HepG2 (cell line): ENCODE measurements around the gene KRTAP5-9. TPM values are rescaled to one million over a fixed set of nuclear protein-coding genes. Genes with fewer than 3 reads are reported as not detected.

Source experiments
- ATAC-seq: fragments of 200-7000 bp; cut with Tn5 transposase; 3 replicates; pipeline ENCODE4 v1.9.1; 2020; ENCODE audit warnings: mild to moderate bottlenecking, moderate library complexity
- BruUV-seq: library from RNA; stranded (reverse); fragments of 400-500 nt; replicated peaks from 2 replicates; lab custom pipeline; 2021; lab: Mats Ljungman, UMichigan
- CTCF ChIA-PET: fragments of 300-600 bp; formaldehyde crosslinking; extraction: SDS; loops from one replicate; lab custom pipeline; 2021; ENCODE audit warnings: low total read pairs, inconsistent platforms, low intra/inter-chr PET ratio; lab: Yijun Ruan, JAX
- POLR2A ChIA-PET: fragments of 350-600 bp; sonication (Branson Sonifier 250); formaldehyde crosslinking; loops from one replicate; lab custom pipeline; 2020; ENCODE audit warnings: antibody characterized with exemption, inconsistent platforms; lab: Yijun Ruan, JAX
- DNase-seq: peaks from one replicate; pipeline ENCODE4 v3.0.0-alpha.2; 2015; ENCODE audit warnings: low spot score
- FAIRE-seq: peaks from 3 replicates; lab custom pipeline; 2011; peaks lifted over from hg19 to GRCh38; lab: Jason Lieb, UNC
- H2AFZ ChIP-seq: one replicate; pipeline ENCODE4 v1.6.1; 2011; ENCODE audit warnings: low read length, inconsistent platforms
- H3K27ac ChIP-seq: fragments of 300-600 bp; 3 replicates; pipeline ENCODE4 v1.8.0; 2011; ENCODE audit warnings: mixed run types, mild to moderate bottlenecking, mixed read lengths, low read length, inconsistent platforms; ENCODE audit not compliant: insufficient read depth; ENCODE audit errors: extremely low read length
- H3K27me3 ChIP-seq, 2 experiments: fragments of 200-600 bp in 1 of 2; 2 replicates in 1 of 2; 3 replicates in 1 of 2; pipeline versions ENCODE4 v1.6.0 to v1.8.0; 2011; ENCODE audit warnings: low read length in 2 of 2, mild to moderate bottlenecking in 2 of 2, moderate library complexity in 2 of 2, inconsistent platforms in 1 of 2; ENCODE audit not compliant: insufficient read depth in 2 of 2, control insufficient read depth in 1 of 2
- H3K36me3 ChIP-seq, 2 experiments: fragments of 200-600 bp in 1 of 2; replicated peaks in 1 of 2; 2 replicates in 1 of 2; 3 replicates in 1 of 2; pipeline versions ENCODE4 v1.5.1 to v1.8.0; 2011; ENCODE audit warnings: low read length in 2 of 2, inconsistent platforms in 1 of 2; ENCODE audit not compliant: insufficient read depth in 2 of 2, control insufficient read depth in 1 of 2
- H3K4me1 ChIP-seq: 2 replicates; pipeline ENCODE4 v1.5.1; 2012; ENCODE audit warnings: low read length, inconsistent platforms; ENCODE audit not compliant: insufficient read depth
- H3K4me2 ChIP-seq: 2 replicates; pipeline ENCODE4 v1.6.0; 2011; ENCODE audit warnings: low read depth, low read length, inconsistent platforms
- H3K4me3 ChIP-seq, 3 experiments: fragments of 200-600 bp in 1 of 3; sonication (generic), shearing (Covaris generic) in 1 of 3; replicated peaks in 1 of 3; 2 replicates each; pipeline ENCODE4 v1.5.1; 2011 to 2016; ENCODE audit warnings: low read length in 3 of 3, inconsistent platforms in 2 of 3, low read depth in 2 of 3, mild to moderate bottlenecking in 2 of 3, control low read depth in 1 of 3, mixed read lengths in 1 of 3; ENCODE audit not compliant: insufficient read depth in 1 of 3
- H3K79me2 ChIP-seq: one replicate; pipeline ENCODE4 v1.6.1; 2011; ENCODE audit warnings: low read length, inconsistent platforms; ENCODE audit not compliant: insufficient read depth
- H3K9ac ChIP-seq: 2 replicates; pipeline ENCODE4 v1.6.0; 2011; ENCODE audit warnings: mild to moderate bottlenecking, low read depth, low read length, inconsistent platforms; ENCODE audit not compliant: insufficient read depth
- H3K9me3 ChIP-seq: 2 replicates; pipeline ENCODE4 v1.5.1; 2012; ENCODE audit warnings: mild to moderate bottlenecking, low read length
- H4K20me1 ChIP-seq: 2 replicates; pipeline ENCODE4 v1.6.0; 2011; ENCODE audit warnings: inconsistent platforms, mild to moderate bottlenecking, low read length, moderate library complexity; ENCODE audit not compliant: insufficient read depth
- MTA1 ChIP-seq: sonication (generic); formaldehyde crosslinking; IDR thresholded peaks from 2 replicates; pipeline ENCODE4 v1.4.0; 2020; ENCODE audit warnings: missing genetic modification reagents, mild to moderate bottlenecking, borderline replicate concordance
- NCOA1 ChIP-seq: sonication (generic); formaldehyde crosslinking; IDR thresholded peaks from 2 replicates; pipeline ENCODE4 v1.9.0; 2021; ENCODE audit warnings: missing genetic modification reagents
- RAD21 ChIP-seq: fragments of 450-650 bp; formaldehyde crosslinking; IDR thresholded peaks from 2 replicates; pipeline ENCODE4 v1.5.0; 2020; ENCODE audit warnings: mild to moderate bottlenecking
- RCOR2 ChIP-seq: IDR thresholded peaks from 2 replicates; pipeline ENCODE4 v1.6.1; 2016; ENCODE audit warnings: missing biosample characterization, missing genetic modification reagents
- SIN3B ChIP-seq: fragments of 150-350 bp; IDR thresholded peaks from 2 replicates; pipeline ENCODE4 v1.6.1; 2014; ENCODE audit warnings: low read length
- SRF ChIP-seq: IDR thresholded peaks from 2 replicates; pipeline ENCODE4 v1.6.1; 2011; ENCODE audit warnings: mild to moderate bottlenecking, low read depth, low read length, moderate library complexity
- TAF1 ChIP-seq: sonication (generic); formaldehyde crosslinking; IDR thresholded peaks from 2 replicates; pipeline ENCODE4 v1.4.0; 2020; ENCODE audit warnings: missing genetic modification reagents
- TMF1 ChIP-seq: sonication (generic); formaldehyde crosslinking; IDR thresholded peaks from 2 replicates; pipeline ENCODE4 v1.8.1; 2022; ENCODE audit warnings: low read depth, missing genetic modification reagents
- ZBTB21 ChIP-seq: sonication (generic); formaldehyde crosslinking; IDR thresholded peaks from 2 replicates; pipeline ENCODE4 v1.4.0; 2020; ENCODE audit warnings: missing genetic modification reagents
- ZFP90 ChIP-seq: sonication (generic); formaldehyde crosslinking; IDR thresholded peaks from 2 replicates; pipeline ENCODE4 v1.8.0; 2022; ENCODE audit warnings: missing genetic modification reagents, mild to moderate bottlenecking, inconsistent platforms, borderline replicate concordance
- ZNF101 ChIP-seq: sonication (generic); formaldehyde crosslinking; IDR thresholded peaks from 2 replicates; pipeline ENCODE4 v1.4.0; 2020; ENCODE audit warnings: mild to moderate bottlenecking, low read depth, missing genetic modification reagents, borderline replicate concordance
- ZNF20 ChIP-seq: sonication (generic); formaldehyde crosslinking; IDR thresholded peaks from 2 replicates; pipeline ENCODE4 v1.4.0; 2020; ENCODE audit warnings: mild to moderate bottlenecking, moderate library complexity, missing genetic modification reagents
- ZNF24 ChIP-seq: fragments of 450-650 bp; IDR thresholded peaks from 2 replicates; pipeline ENCODE4 v1.6.1; 2017; ENCODE audit warnings: antibody characterized with exemption, mild to moderate bottlenecking
- ZNF598 ChIP-seq: sonication (generic); formaldehyde crosslinking; IDR thresholded peaks from 2 replicates; pipeline ENCODE4 v1.5.1; 2020; ENCODE audit warnings: mild to moderate bottlenecking, missing genetic modification reagents, borderline replicate concordance
- ZNF850 ChIP-seq: sonication (generic); formaldehyde crosslinking; conservative IDR thresholded peaks from 2 replicates; pipeline ENCODE4 v1.9.0; 2021; ENCODE audit warnings: mild to moderate bottlenecking, missing genetic modification reagents
- ZSCAN29 ChIP-seq: sonication (generic); formaldehyde crosslinking; conservative IDR thresholded peaks from 2 replicates; pipeline ENCODE4 v1.4.0; 2020; ENCODE audit warnings: mild to moderate bottlenecking, missing genetic modification reagents
- WGBS: methylation state at CpG from one replicate; pipeline ENCODE4 v1.1.6; 2017; ENCODE audit warnings: low lambda C conversion rate; 5-methylcytosine and 5-hydroxymethylcytosine counted together
- in situ Hi-C: cut with HindIII; loops from 2 replicates; pipeline ENCODE4 v1.10.0; 2017; ENCODE audit warnings: low pct_unique_long_range_greater_than_20kb; ENCODE audit not compliant: extremely low pct_ligation_motif_present
- intact Hi-C: fragments of 100-400 bp; cut with micrococcal nuclease; formaldehyde crosslinking; loops from one replicate; pipeline ENCODE4 v1.10.0; 2022; ENCODE audit not compliant: unreplicated experiment
- polyA plus RNA-seq, 8 experiments: library from polyadenylated mRNA; depleted of rRNA in 3 of 8; stranded (reverse) in 7 of 8; unstranded in 1 of 8; fragments of >200 nt; fragmentation: Illumina TruSeq in 4 of 8; extraction: Trizol in 4 of 8; gene quantifications; 2 replicates each; pipeline versions ENCODE4 v1.2.1 to v1.2.3, GENCODE V29; 2011 to 2016; ENCODE audit warnings: low read depth in 4 of 8, missing spikeins in 1 of 8, mixed read lengths in 1 of 8; ENCODE audit not compliant: insufficient read depth in 1 of 8
- total RNA-seq, 5 experiments: library from RNA; depleted of rRNA; stranded (reverse); fragments of >200 nt; fragmentation: Illumina TruSeq; extraction: Trizol; gene quantifications; 2 replicates each; pipeline ENCODE4 v1.2.3, GENCODE V29; 2016; ENCODE audit warnings: low read depth in 1 of 5
- TF ChIP-seq, protein P1 (sequence below): sonication (generic); formaldehyde crosslinking; IDR thresholded peaks from 2 replicates; pipeline ENCODE4 v1.4.0; 2020; ENCODE audit warnings: missing genetic modification reagents; ENCODE audit errors: not compliant biosample characterization
- TF ChIP-seq, protein P2 (sequence below): sonication (generic); formaldehyde crosslinking; IDR thresholded peaks from 2 replicates; pipeline ENCODE4 v1.4.0; 2020; ENCODE audit warnings: missing genetic modification reagents, borderline replicate concordance

The KRTAP5-9 gene
- total and polyA plus RNA-seq, 2 of the 13 experiments (the other 11 are each of a cell fraction or from before 2014, with no cell fraction given), result 0.09 TPM; not detected in 1

DNA sequence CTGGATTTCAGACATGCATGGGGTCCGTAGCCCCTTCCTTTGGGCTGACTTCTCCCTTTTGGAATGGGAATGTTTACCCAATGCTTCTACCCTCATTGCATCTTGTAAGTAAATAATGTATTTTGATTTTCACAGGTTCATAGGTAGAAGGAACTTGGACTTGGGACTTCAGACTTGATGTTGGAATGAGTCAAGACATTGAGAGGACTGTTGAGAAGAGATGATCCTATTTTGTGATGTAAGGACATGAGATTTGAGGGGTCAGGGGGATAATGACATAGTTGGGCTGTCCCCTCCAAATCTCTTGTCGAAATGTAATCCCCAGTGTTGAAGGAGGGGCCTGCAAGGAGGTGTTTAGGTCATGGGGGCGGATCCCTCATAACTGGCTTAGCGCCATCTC lies 16.2 kb downstream of the KRTAP5-9 start:
- no TSS peak for BruUV-seq
- H3K4me1 ChIP-seq, result peaks cover 51% of the 10 kb centered on the region
- intact Hi-C loops, result no loop called here
- peaks cover 4 to 18% of the 10 kb centered on the region in 2 experiments; a peak in 2 of 5 replicates for H3K27me3 ChIP-seq
- POLR2A ChIA-PET, result interaction anchor here (1.6 kb wide), 1 partner anchor 38 kb away, joined by 6 read pairs; the partner anchor contains the start of gene KRTAP5-7
- in situ Hi-C loops, result no loop called here
- no peak overlapping the region for H3K27ac ChIP-seq
- no peak for ATAC-seq
- no peak for TF ChIP-seq ZFP90
- no peak for TF ChIP-seq ZNF101 (CRISPR knock-in tag)
- TF ChIP-seq RCOR2, result no peak
- TF ChIP-seq NCOA1 (CRISPR knock-in tag), result no peak
- no peak for TF ChIP-seq ZSCAN29 (CRISPR knock-in tag)
- TF ChIP-seq ZNF24, result no peak
- TF ChIP-seq ZBTB21, result no peak
- TF ChIP-seq TAF1 (CRISPR knock-in tag), result no peak
- no peak for TF ChIP-seq ZNF850 (CRISPR knock-in tag)
- no peak for TF ChIP-seq SIN3B
- TF ChIP-seq, protein P1, sequence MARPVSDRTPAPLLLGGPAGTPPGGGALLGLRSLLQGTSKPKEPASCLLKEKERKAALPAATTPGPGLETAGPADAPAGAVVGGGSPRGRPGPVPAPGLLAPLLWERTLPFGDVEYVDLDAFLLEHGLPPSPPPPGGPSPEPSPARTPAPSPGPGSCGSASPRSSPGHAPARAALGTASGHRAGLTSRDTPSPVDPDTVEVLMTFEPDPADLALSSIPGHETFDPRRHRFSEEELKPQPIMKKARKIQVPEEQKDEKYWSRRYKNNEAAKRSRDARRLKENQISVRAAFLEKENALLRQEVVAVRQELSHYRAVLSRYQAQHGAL (CRISPR knock-in tag), result no peak
- no peak for TF ChIP-seq RAD21 (CRISPR knock-in tag)
- TF ChIP-seq ZNF20 (CRISPR knock-in tag), result no peak
- TF ChIP-seq, protein P2, sequence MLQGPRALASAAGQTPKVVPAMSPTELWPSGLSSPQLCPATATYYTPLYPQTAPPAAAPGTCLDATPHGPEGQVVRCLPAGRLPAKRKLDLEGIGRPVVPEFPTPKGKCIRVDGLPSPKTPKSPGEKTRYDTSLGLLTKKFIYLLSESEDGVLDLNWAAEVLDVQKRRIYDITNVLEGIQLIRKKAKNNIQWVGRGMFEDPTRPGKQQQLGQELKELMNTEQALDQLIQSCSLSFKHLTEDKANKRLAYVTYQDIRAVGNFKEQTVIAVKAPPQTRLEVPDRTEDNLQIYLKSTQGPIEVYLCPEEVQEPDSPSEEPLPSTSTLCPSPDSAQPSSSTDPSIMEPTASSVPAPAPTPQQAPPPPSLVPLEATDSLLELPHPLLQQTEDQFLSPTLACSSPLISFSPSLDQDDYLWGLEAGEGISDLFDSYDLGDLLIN (CRISPR knock-in tag), result no peak
- no peak for TF ChIP-seq SRF
- no peak for TF ChIP-seq TMF1 (CRISPR knock-in tag)
- TF ChIP-seq ZNF598 (CRISPR knock-in tag), result no peak
- TF ChIP-seq MTA1 (CRISPR knock-in tag), result no peak
- TF ChIP-seq, all 625 proteins: peak for 0
- H3K36me3 ChIP-seq, result no peaks in the 10 kb centered on the region
- WGBS, result 35% methylated on average over 3 of the region's 4 CpGs
- no peak overlapping the region for H3K4me2 ChIP-seq
- CTCF ChIA-PET, result no interaction called here
- FAIRE-seq, result no peak
- H3K4me3 ChIP-seq, result no peak overlapping the region
- H2AFZ ChIP-seq, result no peak overlapping the region
- H3K79me2 ChIP-seq, result no peaks in the 10 kb centered on the region
- no peak overlapping the region for H3K9ac ChIP-seq
- H4K20me1 ChIP-seq, result no peaks in the 10 kb centered on the region
- no peak for DNase-seq
- no peaks in the 10 kb centered on the region for H3K9me3 ChIP-seq
